Adipocyte (in vitro differentiated cells): ENCODE measurements around the gene NEDD4L.

Experiments
- DNase-seq: peaks from one replicate; pipeline ENCODE4 v3.0.0-alpha.2; 2015; ENCODE audit warnings: low read depth
- H3K27me3 ChIP-seq: replicated peaks from 2 replicates; pipeline ENCODE4 v1.7.0; 2013; ENCODE audit warnings: mild to moderate bottlenecking, low read length, moderate library complexity; ENCODE audit not compliant: control insufficient read depth, insufficient read depth
- H3K36me3 ChIP-seq: 2 replicates; pipeline ENCODE4 v1.7.0; 2013; ENCODE audit warnings: low read length, mild to moderate bottlenecking, moderate library complexity; ENCODE audit not compliant: control insufficient read depth, insufficient read depth, severe bottlenecking
- H3K4me1 ChIP-seq: 2 replicates; pipeline ENCODE4 v1.7.0; 2013; ENCODE audit warnings: mild to moderate bottlenecking, low read length, moderate library complexity; ENCODE audit not compliant: control insufficient read depth, insufficient read depth
- H3K4me3 ChIP-seq: 2 replicates; pipeline ENCODE4 v1.7.0; 2013; ENCODE audit warnings: mild to moderate bottlenecking, low read length, moderate library complexity
- H3K9ac ChIP-seq: 2 replicates; pipeline ENCODE4 v1.7.0; 2013; ENCODE audit warnings: mild to moderate bottlenecking, low read length, moderate library complexity
- H3K9me3 ChIP-seq: 2 replicates; pipeline ENCODE4 v1.7.0; 2013; ENCODE audit warnings: mild to moderate bottlenecking, low read length, moderate library complexity; ENCODE audit not compliant: control insufficient read depth

The NEDD4L gene

DNA sequence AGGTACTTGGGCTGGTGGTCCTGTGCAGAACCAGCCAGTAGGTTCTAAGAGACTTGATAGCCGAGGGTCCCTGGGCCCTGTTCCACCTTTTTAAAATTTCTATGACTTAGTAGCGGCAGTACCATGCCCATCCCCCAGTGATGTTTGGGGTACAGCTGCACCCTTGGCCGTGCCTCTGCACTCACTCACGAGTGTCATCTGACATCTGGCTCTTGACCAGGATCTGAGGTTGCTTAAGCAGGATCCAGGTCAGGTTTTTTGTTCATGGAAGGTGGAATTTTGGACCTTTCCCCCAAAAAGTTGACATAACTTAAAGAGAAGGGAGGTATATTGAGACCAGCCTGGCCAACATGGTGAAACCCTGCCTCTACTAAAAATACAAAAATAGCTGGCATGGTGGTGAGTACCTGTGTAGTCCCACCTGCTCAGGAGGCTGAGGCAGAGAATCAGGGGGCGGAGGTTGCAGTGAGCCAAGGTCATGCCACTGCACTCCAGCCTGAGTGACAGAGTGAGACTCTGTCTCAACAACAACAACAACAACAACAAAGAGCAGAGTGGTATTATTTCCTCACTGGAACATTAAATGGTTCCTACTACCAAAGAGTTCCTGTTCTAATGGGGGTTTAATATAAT lies 163.6 kb downstream of the NEDD4L start:
- Histone ChIP-seq H3K9me3 (no peaks in the 10 kb centered on the region), H3K9ac (no peak overlapping the region), H3K4me1 (peaks cover 21% of the 10 kb centered on the region), H3K4me3 (no peak overlapping the region), H3K27me3 (no peaks in the 10 kb centered on the region), H3K36me3 (no peaks in the 10 kb centered on the region)
- DNase-seq, result no peak

- H3K9me3 ChIP-seq, result no peaks in the 10 kb centered on the region
- DNase-seq, result no peak
- H3K9ac ChIP-seq, result peak overlapping the region; percentile 45
- no peaks in the 10 kb centered on the region for H3K36me3 ChIP-seq
- H3K4me3 ChIP-seq, result peak overlapping the region; percentile 8
- peaks cover 23% of the 10 kb centered on the region for H3K4me1 ChIP-seq
- no peaks in the 10 kb centered on the region for H3K27me3 ChIP-seq
Measured at GRCh38 chr18:58208207-58208932, 164.3 kb downstream of the NEDD4L start.

DNA sequence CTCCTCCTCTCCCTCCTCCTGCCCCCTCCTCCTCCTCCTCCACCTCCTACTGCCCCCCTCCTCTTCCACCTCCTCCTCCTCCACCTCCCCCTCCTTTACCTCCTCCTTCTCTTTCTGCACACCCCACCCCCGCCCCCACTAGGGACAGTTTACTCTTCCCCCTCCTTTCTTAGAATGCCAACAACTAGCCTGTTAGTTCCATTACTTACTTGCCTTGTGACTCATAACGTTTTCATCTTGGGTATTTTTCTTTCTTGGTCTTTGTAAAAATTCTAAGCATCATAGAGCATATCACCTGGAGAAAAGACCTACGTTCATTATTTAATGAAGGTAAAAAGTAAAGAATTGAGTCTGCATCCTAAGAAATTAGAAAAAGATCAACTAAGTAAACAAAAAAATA lies 165.3 kb downstream of the NEDD4L start:
- Histone ChIP-seq H3K4me1 (peaks cover 32% of the 10 kb centered on the region), H3K36me3 (no peaks in the 10 kb centered on the region), H3K4me3 (no peak overlapping the region), H3K9me3 (no peaks in the 10 kb centered on the region), H3K27me3 (no peaks in the 10 kb centered on the region), H3K9ac (no peak overlapping the region)
- DNase-seq, result no peak

DNA sequence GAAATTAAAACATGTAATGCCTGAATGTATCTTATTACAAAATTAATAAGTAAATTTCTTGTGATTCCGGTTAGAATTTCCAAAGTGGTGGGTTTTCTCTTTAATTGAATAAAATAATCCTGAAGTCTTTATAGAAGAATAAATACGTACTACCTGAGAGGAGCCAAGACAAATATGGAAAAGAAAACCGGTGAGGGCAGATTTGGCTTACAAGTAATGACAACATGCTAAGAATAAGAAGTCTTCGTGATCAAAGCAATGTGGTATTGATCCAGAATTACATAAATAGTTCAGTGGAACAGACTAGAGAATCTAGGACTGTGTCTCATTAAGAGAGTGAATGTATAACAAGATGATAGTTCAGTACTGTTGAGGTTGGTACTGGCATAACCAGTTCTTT lies 167.5 kb downstream of the NEDD4L start:
- Histone ChIP-seq H3K27me3 (no peaks in the 10 kb centered on the region), H3K9me3 (no peaks in the 10 kb centered on the region), H3K4me3 (no peak overlapping the region), H3K9ac (no peak overlapping the region), H3K36me3 (no peaks in the 10 kb centered on the region), H3K4me1 (peaks cover 38% of the 10 kb centered on the region)
- DNase-seq, result no peak

DNA sequence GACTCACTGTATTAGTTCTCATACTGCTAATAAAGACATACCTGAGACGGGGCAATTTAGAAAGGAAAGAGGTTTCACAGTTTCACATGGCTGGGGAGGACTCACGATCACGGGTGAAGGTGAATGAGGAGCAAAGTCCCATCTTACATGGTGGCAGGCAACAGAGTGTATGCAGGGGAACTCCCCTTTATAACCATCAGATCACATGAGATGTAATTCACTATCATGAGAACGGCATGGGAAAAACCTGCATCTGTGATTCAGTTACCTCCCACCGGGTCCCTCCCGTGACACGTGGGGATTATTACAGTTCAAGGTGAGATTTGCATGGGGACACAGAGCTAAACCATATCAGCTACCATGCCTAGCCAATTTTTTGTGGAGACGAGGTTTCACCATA lies 168.2 kb downstream of the NEDD4L start:
- H3K4me1 ChIP-seq, result peaks cover 38% of the 10 kb centered on the region
- no peak overlapping the region for H3K9ac ChIP-seq

GRCh38 chr18:58213440-58213839 lies 169.4 kb downstream of the NEDD4L start:
- peaks cover 36% of the 10 kb centered on the region for H3K4me1 ChIP-seq
- H3K9ac ChIP-seq, result no peak overlapping the region
- H3K9me3 ChIP-seq, result no peaks in the 10 kb centered on the region
- H3K4me3 ChIP-seq, result no peak overlapping the region
- H3K36me3 ChIP-seq, result no peaks in the 10 kb centered on the region
- H3K27me3 ChIP-seq, result no peaks in the 10 kb centered on the region
- DNase-seq, result peak; percentile 76

More for the DNA sequence above, 168.2 kb downstream of the NEDD4L start:
- Histone ChIP-seq H3K4me3 (no peak overlapping the region), H3K27me3 (no peaks in the 10 kb centered on the region), H3K9me3 (no peaks in the 10 kb centered on the region), H3K36me3 (no peaks in the 10 kb centered on the region)
- no peak for DNase-seq

DNA sequence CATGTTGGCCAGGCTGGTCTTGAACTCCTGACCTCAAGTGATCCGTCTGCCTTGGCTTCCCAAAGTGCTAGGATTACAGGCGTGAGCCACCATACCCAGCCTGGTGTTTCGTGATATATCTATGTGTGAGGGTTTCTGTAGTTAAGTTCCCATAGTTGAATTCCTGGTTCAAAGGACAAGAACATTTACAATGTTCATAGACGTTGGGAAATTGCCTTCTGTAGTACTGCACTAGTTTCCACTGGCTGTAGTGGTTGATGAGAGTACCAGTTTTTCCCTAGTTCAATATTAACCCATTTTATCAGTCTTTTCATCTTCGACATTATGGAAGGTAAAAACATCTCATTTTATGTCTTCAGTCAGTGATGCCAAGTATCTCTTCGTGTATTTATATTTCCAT lies 171.0 kb downstream of the NEDD4L start:
- DNase-seq, result no peak
- Histone ChIP-seq H3K36me3 (no peaks in the 10 kb centered on the region), H3K9ac (no peak overlapping the region), H3K4me1 (peaks cover 31% of the 10 kb centered on the region), H3K9me3 (no peaks in the 10 kb centered on the region), H3K4me3 (no peak overlapping the region), H3K27me3 (no peaks in the 10 kb centered on the region)

- peaks cover 31% of the 10 kb centered on the region for H3K4me1 ChIP-seq
- H3K9me3 ChIP-seq, result no peaks in the 10 kb centered on the region
- no peaks in the 10 kb centered on the region for H3K27me3 ChIP-seq
- DNase-seq, result no peak
- H3K4me3 ChIP-seq, result no peak overlapping the region
- no peaks in the 10 kb centered on the region for H3K36me3 ChIP-seq
- H3K9ac ChIP-seq, result no peak overlapping the region
Measured at GRCh38 chr18:58216071-58216481, 172.1 kb downstream of the NEDD4L start.

GRCh38 chr18:58217052-58217451 lies 173.0 kb downstream of the NEDD4L start:
- Histone ChIP-seq H3K4me3 (no peak overlapping the region), H3K27me3 (no peaks in the 10 kb centered on the region), H3K36me3 (no peaks in the 10 kb centered on the region), H3K9me3 (no peaks in the 10 kb centered on the region), H3K9ac (no peak overlapping the region), H3K4me1 (peaks cover 32% of the 10 kb centered on the region)
- DNase-seq, result no peak

DNA sequence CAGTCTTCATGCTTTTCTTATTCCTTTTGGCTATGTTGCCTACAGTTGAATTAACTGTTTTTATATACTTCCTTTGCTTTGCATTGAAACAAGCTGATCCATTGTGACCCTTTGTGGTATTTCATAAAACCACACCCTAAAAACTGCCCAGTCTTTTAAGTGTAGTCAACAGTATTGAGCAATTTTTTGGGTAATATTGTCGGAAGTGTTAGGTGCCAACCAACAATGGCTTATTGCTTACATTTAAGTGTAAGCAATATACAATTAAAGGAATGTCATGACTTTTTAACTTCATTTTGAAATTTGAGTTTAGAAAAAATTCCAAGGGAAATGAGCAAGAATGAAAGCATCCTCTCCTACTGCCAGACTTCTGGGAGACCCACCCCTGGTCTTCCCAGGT lies 174.1 kb downstream of the NEDD4L start:
- H3K4me1 ChIP-seq, result peaks cover 38% of the 10 kb centered on the region
- no peaks in the 10 kb centered on the region for H3K27me3 ChIP-seq
- peak; percentile 83 for DNase-seq
- no peak overlapping the region for H3K4me3 ChIP-seq
- no peak overlapping the region for H3K9ac ChIP-seq
- H3K9me3 ChIP-seq, result no peaks in the 10 kb centered on the region
- H3K36me3 ChIP-seq, result no peaks in the 10 kb centered on the region

DNA sequence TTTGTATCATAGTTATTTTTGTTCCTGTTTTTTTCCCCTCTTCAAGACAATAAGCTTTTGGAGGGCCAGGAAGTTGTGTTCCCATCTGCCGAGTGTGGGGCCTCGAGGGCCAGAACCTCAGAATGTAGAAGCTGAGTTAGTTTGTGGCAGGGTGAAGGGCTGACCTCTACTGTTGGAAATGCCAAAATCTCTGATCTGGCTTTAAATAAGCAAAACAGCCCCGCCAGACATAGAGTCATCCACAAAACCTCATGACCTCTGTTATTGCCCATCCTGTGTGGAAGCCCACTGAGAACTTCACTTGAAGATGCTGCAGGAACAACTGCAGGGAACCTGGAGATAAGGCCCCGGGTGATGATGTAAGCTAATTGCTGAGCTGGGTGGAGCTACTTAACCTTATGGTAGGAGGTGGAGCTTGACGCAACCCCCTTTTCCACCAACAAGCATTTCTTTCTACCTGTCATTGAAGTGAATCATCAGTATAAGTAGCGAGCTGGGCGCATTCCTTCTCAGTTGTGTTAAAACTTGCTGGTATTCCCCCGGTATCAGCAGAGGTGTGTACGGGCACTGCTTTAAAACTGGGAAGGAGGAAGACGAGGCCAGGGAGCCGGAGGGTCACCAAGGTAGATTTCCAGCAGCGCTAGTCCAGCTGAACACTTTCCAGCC lies 177.2 kb downstream of the NEDD4L start:
- Histone ChIP-seq H3K27me3 (no peaks in the 10 kb centered on the region), H3K36me3 (no peaks in the 10 kb centered on the region), H3K4me3 (no peak overlapping the region), H3K4me1 (peaks cover 34% of the 10 kb centered on the region), H3K9me3 (no peaks in the 10 kb centered on the region), H3K9ac (no peak overlapping the region)
- peak; percentile 67 for DNase-seq
